ENCODE measurements around the gene PIP5K1C. TPM values are rescaled to one million over a fixed set of nuclear protein-coding genes. Genes with fewer than 3 reads are reported as not detected.

The PIP5K1C gene
- total RNA-seq, 2 donors from 2014 or later: 16.6 to 30.7 TPM

DNA sequence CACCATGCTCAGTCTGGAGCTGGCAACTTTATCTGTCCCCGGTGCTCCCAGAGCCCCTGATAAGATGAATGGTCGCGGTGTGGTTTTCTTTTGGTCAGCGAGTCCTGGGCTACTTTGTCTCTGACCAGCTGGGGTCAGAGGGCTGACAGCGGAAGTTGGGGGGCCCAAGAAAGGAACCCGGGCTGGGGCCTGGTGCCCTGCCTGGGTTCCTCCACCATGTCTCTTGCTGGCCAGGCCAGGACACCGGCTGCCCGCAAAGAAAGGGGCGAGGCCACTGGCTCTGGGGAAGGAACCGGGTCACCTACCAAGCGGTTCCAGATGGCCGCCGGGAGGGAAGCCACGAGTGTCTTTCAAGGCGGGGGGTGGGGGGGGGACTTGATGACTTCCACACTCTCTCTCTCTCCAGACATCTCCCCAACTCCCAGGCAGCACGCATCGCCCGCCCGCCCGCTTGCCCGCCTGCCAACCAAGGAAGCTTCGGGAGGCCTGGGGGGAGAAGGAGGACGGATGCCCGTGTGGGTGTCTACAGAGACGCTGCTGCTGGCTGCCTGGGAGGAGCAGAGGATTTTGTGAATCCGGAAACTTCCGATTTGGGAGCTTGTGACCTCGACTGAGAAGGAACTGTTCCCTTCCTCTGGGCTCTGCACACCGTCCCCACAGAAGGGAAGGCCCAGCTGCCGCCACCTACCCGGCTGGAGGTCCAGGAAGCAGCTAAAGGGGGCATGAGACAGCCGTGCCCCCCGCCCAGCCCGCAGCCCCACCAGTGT is 1.1 kb downstream of the PIP5K1C start:
- DNase-seq: peak; percentile 42 to 53 (median 51)
- Histone ChIP-seq H3K36me3 (replicated peaks in 1 of 2; ENCODE audit: insufficient read depth in 1 of 2, low read depth in 2 of 2) (no peaks in the 10 kb centered on the region), H3K27ac (peak overlapping the region; percentile 20 to 79 (median 36)), H3K27me3 (no peaks in the 10 kb centered on the region), H3K9me3 (no peaks in the 10 kb centered on the region), H3K4me3 (peak overlapping the region; percentile 58 to 67), H3K4me1 (peaks cover 13% of the 10 kb centered on the region)
- peak; percentile 18 for ATAC-seq
- WGBS, 2 donors: 1 to 10% methylated on average over 17 to 34 of the region's 34 CpGs
- intact Hi-C loops (cut with DNase I): no loop called here
- TF ChIP-seq CTCF (IDR thresholded peaks at IDR 0.05): no peak
- TF ChIP-seq POLR2A (IDR thresholded peaks at IDR 0.05): peak in 2 of 3 donors; percentile 32 to 41

- Histone ChIP-seq H3K4me3 (no peak overlapping the region), H3K9me3 (no peaks in the 10 kb centered on the region), H3K27ac (no peak overlapping the region), H3K27me3 (no peaks in the 10 kb centered on the region), H3K4me1 (peaks cover 13% of the 10 kb centered on the region), H3K36me3 (replicated peaks in 1 of 2; ENCODE audit: insufficient read depth in 1 of 2, low read depth in 2 of 2) (no peaks in the 10 kb centered on the region)
- ATAC-seq (no peak), DNase-seq (no peak)
- TF ChIP-seq CTCF (IDR thresholded peaks at IDR 0.05) (no peak), POLR2A (IDR thresholded peaks at IDR 0.05) (no peak)
- intact Hi-C loops (cut with DNase I): no loop called here
- 46 to 59% methylated on average over 6 to 9 of the region's 12 CpGs for WGBS, 2 donors
These were observed 1.8 kb downstream of the PIP5K1C start for GRCh38 chr19:3698386-3698950.

DNA sequence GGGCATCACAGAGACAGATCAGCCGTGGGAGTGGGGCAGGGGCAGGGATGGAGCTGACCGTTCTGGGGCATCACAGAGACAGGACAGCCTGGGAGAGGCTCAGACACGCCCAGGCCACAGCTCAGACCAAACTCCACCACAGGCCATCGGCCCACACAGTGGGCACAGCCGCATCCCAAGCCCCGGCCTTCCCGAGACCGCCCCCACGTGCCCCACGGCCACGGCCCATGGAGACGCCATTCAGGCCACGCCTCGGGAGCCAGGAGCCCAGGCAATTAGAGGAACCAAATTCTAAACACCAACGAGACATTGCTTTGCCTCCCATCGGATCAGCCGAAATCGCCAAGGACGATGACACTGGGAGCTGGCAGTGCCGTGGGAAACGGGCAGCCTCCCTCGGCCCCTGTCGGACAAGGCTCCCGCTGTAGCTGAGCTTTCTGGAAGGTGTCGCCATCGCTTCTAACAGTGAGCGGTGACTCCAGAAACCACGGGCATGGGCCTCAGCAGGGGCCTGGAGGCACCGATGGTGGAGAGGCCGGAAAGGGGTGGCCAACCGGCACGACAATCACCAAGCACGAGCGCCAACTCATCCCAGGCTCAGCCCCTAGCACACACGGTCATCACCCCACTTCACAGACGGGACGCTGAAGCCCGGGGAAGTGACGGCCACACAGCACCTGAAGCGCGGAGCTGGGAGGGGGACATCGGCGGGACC is 2.4 kb downstream of the PIP5K1C start:
- H3K9me3 ChIP-seq: no peaks in the 10 kb centered on the region
- no peak for DNase-seq
- no peak for ATAC-seq
- 89 to 92% methylated on average over 2 to 38 of the region's 43 CpGs for WGBS, 2 donors
- no peak overlapping the region for H3K4me3 ChIP-seq
- peaks cover 13% of the 10 kb centered on the region for H3K4me1 ChIP-seq
- no peaks in the 10 kb centered on the region for H3K27me3 ChIP-seq
- intact Hi-C loops (cut with DNase I): no loop called here
- no peak overlapping the region for H3K27ac ChIP-seq
- TF ChIP-seq CTCF (IDR thresholded peaks at IDR 0.05): no peak
- no peak for TF ChIP-seq POLR2A (IDR thresholded peaks at IDR 0.05)
- H3K36me3 ChIP-seq (replicated peaks in 1 of 2; ENCODE audit: insufficient read depth in 1 of 2, low read depth in 2 of 2): no peaks in the 10 kb centered on the region

- 88 to 94% methylated on average over 25 to 30 of the region's 30 CpGs for WGBS, 2 donors
- H3K36me3 ChIP-seq (replicated peaks in 1 of 2; ENCODE audit: insufficient read depth in 1 of 2, low read depth in 2 of 2): no peaks in the 10 kb centered on the region
- H3K27me3 ChIP-seq: no peaks in the 10 kb centered on the region
- peaks cover 13% of the 10 kb centered on the region for H3K4me1 ChIP-seq
- DNase-seq (no peak), ATAC-seq (no peak)
- no peaks in the 10 kb centered on the region for H3K9me3 ChIP-seq
- intact Hi-C loops (cut with DNase I): no loop called here
- H3K27ac ChIP-seq: no peak overlapping the region
- TF ChIP-seq CTCF (IDR thresholded peaks at IDR 0.05) (no peak), POLR2A (IDR thresholded peaks at IDR 0.05) (no peak)
- no peak overlapping the region for H3K4me3 ChIP-seq
These were observed 3.2 kb downstream of the PIP5K1C start for GRCh38 chr19:3697094-3697493.

Measured in body of pancreas (tissue), 4 donors.